Naive B cell (primary cell): ENCODE results near the gene PHF12. TPM values are rescaled to one million over a fixed set of nuclear protein-coding genes. Genes with fewer than 3 reads are reported as not detected.
"Not testable (repeated sequence)": the region's sequence is repeated elsewhere in the genome, so short reads cannot be mapped to it uniquely, and the experiment has no call there.

ENCODE experiments used
- ATAC-seq, 2 donors: fragments of 150-1000 bp; cut with Tn5 transposase; 2 replicates each; pipeline ENCODE4 v1.10.0; 2021; ENCODE audit warnings: low read depth in 2 of 2, mild to moderate bottlenecking in 2 of 2, moderate library complexity in 2 of 2
- DNase-seq: peaks from one replicate; pipeline ENCODE4 v3.0.0; 2022
- H3K27ac Mint-ChIP-seq, 6 donors: one replicate each; pipeline ENCODE4 v1.8.0; 2020 to 2022; ENCODE audit warnings: mild to moderate bottlenecking in 6 of 6, mixed read lengths in 6 of 6, moderate library complexity in 5 of 6, inconsistent platforms in 2 of 6
- H3K27me3 Mint-ChIP-seq, 3 donors: one replicate each; pipeline ENCODE4 v1.8.0; 2021 to 2022; ENCODE audit warnings: mixed read lengths in 3 of 3, mild to moderate bottlenecking in 1 of 3
- H3K36me3 Mint-ChIP-seq, 2 donors: one replicate each; pipeline ENCODE4 v1.8.0; 2020 to 2022; ENCODE audit warnings: mixed read lengths in 2 of 2, inconsistent platforms in 1 of 2, mild to moderate bottlenecking in 1 of 2
- H3K4me1 Mint-ChIP-seq, 3 donors: one replicate each; pipeline ENCODE4 v1.8.0; 2020 to 2022; ENCODE audit warnings: mixed read lengths in 3 of 3, inconsistent platforms in 1 of 3, mild to moderate bottlenecking in 1 of 3, moderate library complexity in 1 of 3
- H3K4me3 Mint-ChIP-seq, 8 donors: one replicate each; pipeline ENCODE4 v1.8.0; 2020 to 2022; ENCODE audit warnings: mild to moderate bottlenecking in 8 of 8, mixed read lengths in 8 of 8, moderate library complexity in 8 of 8, inconsistent platforms in 2 of 8
- H3K9me3 Mint-ChIP-seq, 7 donors: one replicate each; pipeline ENCODE4 v1.8.0; 2020 to 2022; ENCODE audit warnings: mixed read lengths in 7 of 7, mild to moderate bottlenecking in 5 of 7, inconsistent platforms in 2 of 7, moderate library complexity in 1 of 7
- polyA plus RNA-seq, 6 donors: library from polyadenylated mRNA; unstranded; fragments of 300-500 nt; fragmentation: Illumina TruSeq; gene quantifications; one replicate each; pipeline ENCODE4 v1.2.3, GENCODE V29; 2021; ENCODE audit warnings: low read depth in 6 of 6

PHF12 gene
- polyA plus RNA-seq, 6 donors from 2014 or later = 0.71 to 11.8 (median 5.5) TPM

DNA sequence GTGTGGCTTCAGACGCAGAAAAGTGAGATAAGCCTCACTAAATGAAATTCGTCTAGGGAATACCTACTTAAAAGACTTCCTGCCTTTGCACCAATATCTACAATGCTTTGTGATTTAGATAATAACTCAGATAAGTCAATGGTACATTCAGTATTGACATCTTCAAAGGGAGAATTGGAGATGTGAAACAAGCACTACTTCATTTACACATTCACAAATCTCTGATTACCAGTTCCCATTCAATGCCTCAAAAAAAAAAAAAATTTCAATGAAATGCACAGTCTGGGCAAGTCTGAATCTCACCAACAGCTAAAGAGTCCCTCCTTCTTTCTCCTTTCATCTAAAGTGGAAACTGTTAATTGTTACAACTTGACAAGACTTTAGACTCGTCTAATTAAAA, 3.7 kb downstream of the PHF12 start:
- Mint-ChIP-seq H3K27ac (peak overlapping the region in 3 of 6 donors; percentile 28 to 95 (median 94)), H3K9me3 (no peaks in the 10 kb centered on the region), H3K36me3 (no peaks in the 10 kb centered on the region), H3K4me1 (peaks cover 22 to 63% (median 49%) of the 10 kb centered on the region in 3 donors), H3K27me3 (no peaks in the 10 kb centered on the region), H3K4me3 (peak overlapping the region in 6 of 8 donors; percentile 95 to 99 (median 98))
- DNase-seq (no peak), ATAC-seq (no peak)

DNA sequence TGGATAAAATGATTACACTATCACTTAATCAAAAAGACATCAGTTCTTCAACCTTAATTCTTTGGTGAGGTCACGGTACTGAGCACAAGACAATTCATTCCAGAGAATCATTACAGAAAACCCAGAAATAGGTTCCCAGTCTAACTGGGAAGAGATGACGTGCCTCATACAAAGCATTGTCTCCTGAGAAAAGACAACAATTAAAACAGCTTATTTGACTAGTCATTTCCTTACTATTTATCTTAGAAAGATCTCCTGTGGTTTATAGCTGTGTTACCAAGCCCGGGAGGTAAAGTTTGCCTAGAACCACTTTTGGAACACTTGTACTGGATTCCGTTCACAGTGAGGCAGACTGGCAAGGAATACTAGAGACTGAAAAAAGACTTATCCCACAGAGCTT, 5.1 kb downstream of the PHF12 start:
- H3K27ac Mint-ChIP-seq = peak overlapping the region in 3 of 6 donors; percentile 39 to 76 (median 51)
- H3K4me1 Mint-ChIP-seq = peaks cover 29 to 72% (median 58%) of the 10 kb centered on the region in 3 donors
- H3K27me3 Mint-ChIP-seq = no peaks in the 10 kb centered on the region
- DNase-seq (no peak), ATAC-seq (no peak)
- H3K9me3 Mint-ChIP-seq = no peaks in the 10 kb centered on the region
- H3K4me3 Mint-ChIP-seq = peak overlapping the region in 5 of 8 donors; percentile 0 to 76 (median 39)
- no peaks in the 10 kb centered on the region for H3K36me3 Mint-ChIP-seq

DNA sequence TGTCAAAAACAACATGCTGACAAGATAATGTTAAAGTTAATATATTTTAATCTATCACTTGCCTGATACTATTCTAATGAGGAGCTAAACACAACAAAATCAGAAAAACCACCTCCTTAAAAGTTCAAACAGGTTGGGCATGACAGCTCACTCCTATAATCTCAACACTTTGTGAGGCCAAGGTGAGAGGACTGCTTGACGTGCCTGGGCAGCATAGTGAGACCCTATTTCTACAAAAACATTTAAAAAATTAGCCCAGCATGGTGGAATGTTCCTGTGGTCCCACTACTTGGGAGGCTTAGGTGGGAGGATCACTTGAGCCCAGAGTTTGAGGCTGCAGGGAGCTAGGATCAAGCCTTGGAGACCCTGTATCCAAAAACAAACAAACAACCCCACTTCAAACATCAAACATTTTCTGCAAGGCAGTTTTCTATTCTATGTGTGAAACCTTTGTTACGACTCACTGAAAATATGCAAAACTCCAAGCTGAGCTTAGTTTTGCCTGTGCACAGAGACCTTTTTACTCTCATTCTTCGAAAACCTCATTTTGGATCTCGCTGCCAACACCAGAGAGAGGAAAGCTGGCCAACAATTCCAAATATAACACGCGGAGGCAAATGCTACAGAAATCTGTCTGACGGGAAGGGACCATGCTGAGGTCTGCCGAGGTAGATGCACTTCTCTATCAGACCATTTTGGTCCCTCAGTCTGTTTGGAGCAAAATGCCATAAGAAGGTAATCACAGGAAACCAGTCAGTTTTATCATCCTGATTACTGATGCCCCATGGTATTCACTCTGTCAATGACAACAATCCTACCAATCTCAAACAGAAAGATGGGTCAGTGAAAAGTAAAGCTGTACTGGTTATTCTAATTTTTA, 6.2 kb downstream of the PHF12 start:
- Mint-ChIP-seq H3K9me3 (no peaks in the 10 kb centered on the region), H3K36me3 (no peaks in the 10 kb centered on the region), H3K4me1 (peaks cover 36 to 82% (median 65%) of the 10 kb centered on the region in 3 donors), H3K27ac (peak overlapping the region; percentile 26 to 83 (median 42)), H3K4me3 (peak overlapping the region; percentile 6 to 76 (median 52)), H3K27me3 (no peaks in the 10 kb centered on the region)
- no peak for DNase-seq
- ATAC-seq = no peak

DNA sequence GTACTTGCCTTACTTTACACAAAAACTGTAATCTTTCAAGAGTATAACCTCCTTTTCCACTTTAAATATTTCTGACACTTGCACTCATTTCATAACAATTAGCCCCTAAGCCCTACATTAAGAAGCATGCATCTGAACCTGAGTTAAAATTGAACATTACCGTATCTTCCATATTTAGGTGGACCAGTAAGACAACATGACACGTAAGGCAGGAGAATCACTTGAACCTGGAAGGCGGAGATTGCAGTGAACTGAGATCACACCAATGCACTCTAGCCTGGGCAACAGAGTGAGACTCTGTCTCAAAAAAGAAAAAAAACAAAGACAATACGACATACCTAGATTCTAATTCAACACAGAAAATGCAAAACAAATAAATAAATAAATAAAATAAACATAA, 7.0 kb downstream of the PHF12 start:
- H3K4me3 Mint-ChIP-seq = peak overlapping the region in 3 of 8 donors; percentile 9 to 76 (median 46)
- DNase-seq = no peak
- no peak for ATAC-seq
- no peaks in the 10 kb centered on the region for H3K27me3 Mint-ChIP-seq
- H3K9me3 Mint-ChIP-seq = no peaks in the 10 kb centered on the region
- peaks cover 41 to 88% (median 72%) of the 10 kb centered on the region in 3 donors for H3K4me1 Mint-ChIP-seq
- H3K36me3 Mint-ChIP-seq = no peaks in the 10 kb centered on the region
- H3K27ac Mint-ChIP-seq = peak overlapping the region in 1 of 6 donors; percentile 77

DNA sequence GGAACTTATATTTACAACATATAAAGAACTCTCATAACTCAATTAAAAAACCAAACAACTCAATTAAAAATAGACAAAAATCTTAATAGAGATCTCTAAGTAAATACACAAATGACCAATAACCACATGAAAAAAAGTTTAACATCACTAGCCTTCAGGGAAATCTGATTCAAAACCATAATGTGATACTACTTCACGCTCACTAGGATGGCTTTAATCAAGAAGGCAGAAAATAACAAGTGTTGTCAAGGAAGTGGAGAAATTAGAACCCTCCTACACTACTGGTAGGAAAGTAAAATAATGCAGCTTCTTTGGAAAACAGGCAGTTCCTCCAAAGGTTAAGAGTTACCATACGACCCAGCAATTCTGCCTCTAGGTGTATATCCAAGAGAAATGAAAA, 8.4 kb downstream of the PHF12 start:
- no peak overlapping the region for H3K4me3 Mint-ChIP-seq
- no peaks in the 10 kb centered on the region for H3K9me3 Mint-ChIP-seq
- no peak for ATAC-seq
- H3K4me1 Mint-ChIP-seq = peaks cover 49 to 85% (median 72%) of the 10 kb centered on the region in 3 donors
- no peaks in the 10 kb centered on the region for H3K27me3 Mint-ChIP-seq
- no peaks in the 10 kb centered on the region for H3K36me3 Mint-ChIP-seq
- DNase-seq = no peak
- H3K27ac Mint-ChIP-seq = peak overlapping the region in 1 of 6 donors; percentile 26

DNA sequence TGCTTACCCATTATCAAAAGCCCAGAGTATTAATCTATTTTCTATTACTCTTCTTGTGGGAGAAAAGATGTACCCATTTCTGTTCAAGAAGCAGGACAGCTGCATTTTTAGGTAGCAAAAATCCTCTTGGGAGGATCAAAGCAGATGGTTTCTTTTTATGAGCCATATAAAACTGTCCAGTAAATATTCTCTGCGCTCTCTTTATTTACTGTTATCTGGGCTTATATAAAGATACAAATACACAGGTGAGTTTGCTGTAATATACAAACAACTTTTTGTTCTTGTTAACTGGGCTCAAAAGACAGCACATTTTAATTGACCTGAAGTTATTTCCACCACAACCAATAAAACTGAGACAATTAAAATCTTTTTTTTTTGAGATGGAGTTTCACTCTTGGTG, 10.1 kb downstream of the PHF12 start:
- DNase-seq (no peak), ATAC-seq (no peak)
- H3K27ac Mint-ChIP-seq = peak overlapping the region in 2 of 6 donors; percentile 28 to 47
- no peak overlapping the region for H3K4me3 Mint-ChIP-seq
- no peaks in the 10 kb centered on the region for H3K27me3 Mint-ChIP-seq
- no peaks in the 10 kb centered on the region for H3K36me3 Mint-ChIP-seq
- H3K4me1 Mint-ChIP-seq = peaks cover 50 to 84% (median 76%) of the 10 kb centered on the region in 3 donors
- no peaks in the 10 kb centered on the region for H3K9me3 Mint-ChIP-seq

DNA sequence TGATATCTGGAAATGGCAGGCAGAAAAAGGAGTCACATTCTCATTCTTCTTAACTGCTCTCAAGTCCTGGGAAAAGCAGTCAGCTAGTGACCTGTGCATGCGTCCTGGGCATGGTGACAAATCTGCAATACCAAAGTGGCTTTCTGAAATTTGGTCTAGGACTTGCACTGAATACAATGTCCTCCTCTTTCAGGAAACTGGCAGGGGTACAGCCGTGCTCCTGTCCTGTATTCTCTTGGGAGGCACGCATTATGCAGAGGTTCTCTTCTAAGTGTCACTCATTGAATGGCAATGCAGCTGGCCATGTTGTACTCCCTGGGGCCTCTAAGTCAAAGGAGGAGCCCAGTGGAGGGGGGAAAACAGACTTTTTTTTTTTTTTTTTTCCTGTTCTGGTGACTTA, 10.6 kb downstream of the PHF12 start:
- H3K4me3 Mint-ChIP-seq = peak overlapping the region in 2 of 8 donors; percentile 21 to 47
- no peak for ATAC-seq
- no peaks in the 10 kb centered on the region for H3K27me3 Mint-ChIP-seq
- H3K27ac Mint-ChIP-seq = peak overlapping the region in 1 of 6 donors; percentile 33
- H3K9me3 Mint-ChIP-seq = no peaks in the 10 kb centered on the region
- no peak for DNase-seq
- no peaks in the 10 kb centered on the region for H3K36me3 Mint-ChIP-seq
- peaks cover 50 to 84% (median 76%) of the 10 kb centered on the region in 3 donors for H3K4me1 Mint-ChIP-seq

DNA sequence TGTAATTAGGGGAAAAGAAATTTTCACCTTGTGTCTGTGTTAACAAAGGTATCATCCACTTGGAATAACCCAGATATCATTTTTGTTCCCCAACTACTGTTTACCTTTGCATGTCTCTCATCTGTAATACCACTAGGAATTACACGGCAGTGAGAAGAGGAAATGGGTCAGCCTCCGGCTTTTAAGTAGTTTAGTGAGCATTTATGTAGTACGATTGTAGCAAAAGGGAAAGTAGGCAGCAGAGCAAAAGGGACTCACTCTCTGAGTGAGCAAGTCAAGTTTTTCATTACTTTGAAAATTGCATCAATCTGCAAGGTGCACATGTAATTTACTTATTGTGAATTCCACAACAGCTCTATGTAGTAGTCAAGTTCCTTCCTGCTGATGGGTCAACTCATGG, 11.2 kb downstream of the PHF12 start:
- no peaks in the 10 kb centered on the region for H3K27me3 Mint-ChIP-seq
- ATAC-seq (no peak), DNase-seq (no peak)
- no peaks in the 10 kb centered on the region for H3K36me3 Mint-ChIP-seq
- H3K4me1 Mint-ChIP-seq = peaks cover 45 to 84% (median 74%) of the 10 kb centered on the region in 3 donors
- H3K9me3 Mint-ChIP-seq = no peaks in the 10 kb centered on the region
- peak overlapping the region in 1 of 8 donors; percentile 20 for H3K4me3 Mint-ChIP-seq
- peak overlapping the region in 1 of 6 donors; percentile 26 for H3K27ac Mint-ChIP-seq

DNA sequence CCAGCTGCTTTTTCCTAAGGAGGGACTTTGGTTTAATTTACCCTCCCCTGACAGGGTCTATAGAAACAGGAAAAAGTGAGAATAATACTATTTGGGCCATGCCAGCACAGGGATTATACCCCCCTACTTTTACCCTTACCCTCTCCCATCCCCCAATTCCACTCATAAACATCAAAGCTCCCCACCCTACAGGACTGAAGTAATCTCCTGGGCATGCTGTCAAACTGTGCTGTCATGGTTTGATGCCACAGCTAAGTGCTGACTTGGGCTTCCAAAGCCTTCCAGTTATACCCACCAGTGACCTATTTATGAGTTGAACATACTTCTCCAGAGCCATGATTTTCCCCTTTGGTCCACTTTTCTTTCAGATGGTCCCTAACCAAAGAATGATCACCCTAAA, 12.8 kb downstream of the PHF12 start:
- Mint-ChIP-seq H3K27me3 (no peaks in the 10 kb centered on the region), H3K4me3 (peak overlapping the region in 1 of 8 donors; percentile 62), H3K9me3 (no peaks in the 10 kb centered on the region), H3K4me1 (peaks cover 48 to 76% (median 70%) of the 10 kb centered on the region in 3 donors), H3K36me3 (no peaks in the 10 kb centered on the region), H3K27ac (peak overlapping the region in 3 of 6 donors; percentile 7 to 47 (median 29))
- ATAC-seq = no peak
- no peak for DNase-seq

DNA sequence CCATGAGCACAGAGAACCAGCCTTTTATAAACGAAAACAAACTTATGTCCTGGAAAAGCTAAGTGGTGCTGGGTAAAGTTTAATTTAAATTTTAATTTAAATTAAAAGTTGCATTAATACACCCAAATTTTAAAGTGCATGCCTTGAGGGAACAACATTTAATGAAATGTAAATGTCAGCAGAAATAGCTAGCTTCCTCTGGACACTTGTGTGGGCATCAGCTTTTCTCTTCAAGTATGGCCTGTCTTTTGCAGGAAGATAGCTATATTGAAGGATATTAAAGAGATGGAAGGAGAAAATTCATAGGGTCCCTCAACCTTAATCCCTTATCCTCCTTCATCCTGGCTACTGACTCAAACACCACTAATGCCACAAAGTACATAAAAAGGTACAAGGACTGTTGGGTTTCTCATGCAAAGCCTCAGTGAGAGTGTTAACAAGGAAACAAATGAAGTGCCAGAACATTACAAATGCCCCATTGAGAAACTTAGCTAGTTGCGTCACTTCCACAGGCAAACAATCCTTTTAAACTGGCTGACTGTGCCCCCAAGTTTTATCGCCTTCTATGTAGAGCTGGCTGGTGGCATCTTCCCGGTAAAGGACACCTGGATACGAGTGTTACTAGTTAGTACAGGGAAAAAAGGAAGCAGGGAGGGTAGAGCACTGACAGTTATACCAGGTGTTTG, 14.1 kb downstream of the PHF12 start:
- no peak for ATAC-seq

DNA sequence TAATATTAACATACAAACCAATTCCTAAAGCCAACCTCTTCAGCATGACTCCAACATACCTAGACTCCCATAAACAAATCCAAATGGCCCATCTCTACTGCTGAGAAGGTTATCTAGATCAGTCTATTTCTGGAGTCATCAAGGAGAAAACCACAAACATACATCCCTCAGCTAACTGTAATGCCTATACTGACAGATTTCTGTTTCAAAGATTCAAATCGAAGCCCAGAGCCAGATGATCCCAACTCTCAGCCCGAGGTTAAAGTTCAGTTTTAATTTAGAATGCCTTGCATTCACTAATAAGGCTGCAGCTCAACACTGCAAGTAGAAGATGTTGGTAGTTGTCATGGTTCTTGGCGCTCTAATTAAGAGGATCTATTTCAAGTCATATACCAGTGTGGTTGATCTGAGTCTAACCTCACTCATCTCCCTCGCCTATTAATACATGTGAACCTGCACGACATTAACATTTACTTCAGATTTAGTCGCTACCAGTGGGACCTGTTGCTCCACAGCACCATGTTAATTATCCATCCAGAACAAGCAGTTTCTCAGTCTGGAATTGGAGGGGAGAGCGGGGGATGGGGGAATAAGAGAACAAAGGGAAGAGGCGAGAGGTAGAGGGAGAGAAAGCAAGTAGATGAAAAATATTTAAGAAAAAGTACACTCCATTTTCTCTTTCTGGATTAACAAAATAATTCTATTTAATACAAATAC, 15.4 kb downstream of the PHF12 start:
- H3K36me3 Mint-ChIP-seq = no peaks in the 10 kb centered on the region
- H3K4me1 Mint-ChIP-seq = peaks cover 42 to 71% (median 52%) of the 10 kb centered on the region in 3 donors
- ATAC-seq (no peak), DNase-seq (no peak)
- H3K27me3 Mint-ChIP-seq = no peaks in the 10 kb centered on the region
- peak overlapping the region in 4 of 6 donors; percentile 19 to 97 (median 52) for H3K27ac Mint-ChIP-seq
- no peaks in the 10 kb centered on the region for H3K9me3 Mint-ChIP-seq
- H3K4me3 Mint-ChIP-seq = no peak overlapping the region

More for the DNA sequence above, 14.1 kb downstream of the PHF12 start:
- Mint-ChIP-seq H3K9me3 (no peaks in the 10 kb centered on the region), H3K4me1 (peaks cover 50 to 77% (median 63%) of the 10 kb centered on the region in 3 donors), H3K4me3 (no peak overlapping the region), H3K36me3 (no peaks in the 10 kb centered on the region), H3K27ac (peak overlapping the region in 4 of 6 donors; percentile 39 to 95 (median 73)), H3K27me3 (no peaks in the 10 kb centered on the region)
- no peak for DNase-seq

DNA sequence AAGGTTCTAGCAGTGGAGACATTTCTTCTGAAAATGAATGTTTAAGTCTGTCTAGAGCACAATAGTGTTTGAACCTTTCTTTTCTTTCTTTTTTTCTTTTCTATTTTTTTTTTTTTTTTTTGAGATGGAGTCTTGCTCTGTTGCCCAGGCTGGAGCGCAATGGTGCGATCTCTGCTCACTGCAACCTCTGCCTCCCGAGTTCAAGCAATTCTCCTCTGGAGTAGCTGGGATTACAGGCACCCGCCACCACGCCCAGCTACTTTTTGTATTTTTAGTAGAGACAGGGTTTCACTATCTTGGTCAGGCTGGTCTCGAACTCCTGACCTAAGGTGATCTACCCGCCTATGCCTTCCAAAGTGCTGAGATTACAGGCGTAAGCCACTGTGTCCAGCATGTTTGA, 16.8 kb downstream of the PHF12 start:
- H3K27me3 Mint-ChIP-seq, DNase-seq, H3K36me3 Mint-ChIP-seq, ATAC-seq, H3K4me3 Mint-ChIP-seq, H3K9me3 Mint-ChIP-seq: not testable (repeated sequence)
- Mint-ChIP-seq H3K4me1 (peaks cover 40 to 66% (median 47%) of the 10 kb centered on the region in 3 donors), H3K27ac (peak overlapping the region in 2 of 6 donors; percentile 34 to 70)

DNA sequence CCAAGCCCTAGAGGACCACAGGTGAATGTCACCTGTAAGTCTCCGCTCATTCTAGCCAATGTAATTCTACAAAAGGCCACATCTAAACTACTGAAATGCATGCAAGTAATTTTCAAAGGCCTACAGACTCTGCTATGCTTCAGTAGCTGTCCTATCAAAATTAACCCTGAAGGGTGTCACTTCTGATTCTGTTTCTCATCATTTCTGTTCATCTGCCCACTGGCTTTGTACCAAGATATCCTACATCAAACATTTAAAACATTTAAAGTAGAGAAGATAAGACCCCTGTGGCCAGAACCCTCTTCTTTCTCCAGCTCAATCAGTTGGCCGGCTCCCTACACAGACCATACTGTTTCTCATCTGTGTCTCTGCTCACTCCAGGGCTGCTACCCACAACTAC, 21.5 kb downstream of the PHF12 start:
- Mint-ChIP-seq H3K27me3 (no peaks in the 10 kb centered on the region), H3K4me1 (peaks cover 42 to 66% (median 44%) of the 10 kb centered on the region in 3 donors)

More for the DNA sequence above, 21.5 kb downstream of the PHF12 start:
- peak overlapping the region in 1 of 8 donors; percentile 39 for H3K4me3 Mint-ChIP-seq
- DNase-seq = no peak
- no peaks in the 10 kb centered on the region for H3K36me3 Mint-ChIP-seq
- no peaks in the 10 kb centered on the region for H3K9me3 Mint-ChIP-seq
- H3K27ac Mint-ChIP-seq = peak overlapping the region in 3 of 6 donors; percentile 56 to 87 (median 67)
- no peak for ATAC-seq
